ENCODE measurements around the gene PPP1R14D.

DNA sequence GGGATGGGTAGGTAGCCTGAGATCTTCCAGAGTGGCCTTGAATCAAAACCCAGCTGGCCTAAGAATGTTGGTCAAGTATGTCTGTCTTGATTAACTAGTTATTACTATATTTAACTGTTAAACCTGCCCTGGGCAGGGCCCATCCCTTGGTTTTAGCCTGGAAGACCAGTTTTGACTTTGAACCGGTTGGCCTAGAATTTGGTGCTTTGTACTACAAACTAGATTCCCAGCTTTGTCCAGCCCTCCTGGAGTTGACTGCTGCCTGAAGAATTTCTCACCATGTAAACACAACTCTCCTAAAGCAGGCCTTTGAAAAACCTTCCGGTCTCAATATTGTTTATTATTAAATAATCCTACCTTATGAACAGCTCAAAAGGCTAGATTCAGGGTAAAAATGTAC lies 42.7 kb downstream of the PPP1R14D start:
- TF ChIP-seq, protein P1, sequence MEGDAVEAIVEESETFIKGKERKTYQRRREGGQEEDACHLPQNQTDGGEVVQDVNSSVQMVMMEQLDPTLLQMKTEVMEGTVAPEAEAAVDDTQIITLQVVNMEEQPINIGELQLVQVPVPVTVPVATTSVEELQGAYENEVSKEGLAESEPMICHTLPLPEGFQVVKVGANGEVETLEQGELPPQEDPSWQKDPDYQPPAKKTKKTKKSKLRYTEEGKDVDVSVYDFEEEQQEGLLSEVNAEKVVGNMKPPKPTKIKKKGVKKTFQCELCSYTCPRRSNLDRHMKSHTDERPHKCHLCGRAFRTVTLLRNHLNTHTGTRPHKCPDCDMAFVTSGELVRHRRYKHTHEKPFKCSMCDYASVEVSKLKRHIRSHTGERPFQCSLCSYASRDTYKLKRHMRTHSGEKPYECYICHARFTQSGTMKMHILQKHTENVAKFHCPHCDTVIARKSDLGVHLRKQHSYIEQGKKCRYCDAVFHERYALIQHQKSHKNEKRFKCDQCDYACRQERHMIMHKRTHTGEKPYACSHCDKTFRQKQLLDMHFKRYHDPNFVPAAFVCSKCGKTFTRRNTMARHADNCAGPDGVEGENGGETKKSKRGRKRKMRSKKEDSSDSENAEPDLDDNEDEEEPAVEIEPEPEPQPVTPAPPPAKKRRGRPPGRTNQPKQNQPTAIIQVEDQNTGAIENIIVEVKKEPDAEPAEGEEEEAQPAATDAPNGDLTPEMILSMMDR (IDR thresholded peaks at IDR 0.05; ENCODE audit: low read length): no peak
- TF ChIP-seq EZH2 (optimal IDR thresholded peaks at IDR 0.05; ENCODE audit: low read depth, low read length): no peak

All from MM.1S (cell line).